Activated CD4-positive, alpha-beta T cell treated with anti-CD3 and anti-CD28 coated beads for 4 hours (primary cell): ENCODE data around the gene HRCT1.
"Not testable (repeated sequence)": the region's sequence is repeated elsewhere in the genome, so short reads cannot be mapped to it uniquely, and the experiment has no call there.

Experiments used
- DNase-seq, 2 donors: peaks; one replicate each; pipeline ENCODE4 v3.0.0-alpha.2; 2020

The HRCT1 gene

GRCh38 chr9:35897376-35898099 is 8.5 kb upstream of the HRCT1 start:
- DNase-seq: not testable (repeated sequence)

GRCh38 chr9:35898337-35898736 is 7.7 kb upstream of the HRCT1 start:
- DNase-seq: no peak

GRCh38 chr9:35899021-35899420 is 7.0 kb upstream of the HRCT1 start:
- DNase-seq: no peak

- peak; percentile 35 to 47 for DNase-seq
Observed at GRCh38 chr9:35903049-35903448, 3.0 kb upstream of the HRCT1 start.

- DNase-seq: no peak
Observed at GRCh38 chr9:35904338-35904737, 1.7 kb upstream of the HRCT1 start.

GRCh38 chr9:35905051-35905781 is 786 bp upstream of the HRCT1 start:
- DNase-seq: no peak

GRCh38 chr9:35906923-35907699 is 1.1 kb downstream of the HRCT1 start:
- no peak for DNase-seq

- DNase-seq: peak in 1 of 2 donors; percentile 11
Observed at GRCh38 chr9:35907711-35908503, 1.9 kb downstream of the HRCT1 start.

- DNase-seq: no peak
Observed at GRCh38 chr9:35908504-35909125, 2.6 kb downstream of the HRCT1 start.

GRCh38 chr9:35909274-35909673 is 3.3 kb downstream of the HRCT1 start, which contains the start of gene SPAAR:
SPAAR (plus strand) TSS chr9:35909490; CDS start chr9:35910464, 974 bp downstream.
- no peak for DNase-seq

- no peak for DNase-seq
Observed at GRCh38 chr9:35909687-35910612, 3.9 kb downstream of the HRCT1 start.

- peak; percentile 37 to 50 for DNase-seq
Observed at GRCh38 chr9:35910613-35911359, 4.8 kb downstream of the HRCT1 start.

GRCh38 chr9:35911690-35912089 is 5.7 kb downstream of the HRCT1 start:
- DNase-seq: no peak

- no peak for DNase-seq
Observed at GRCh38 chr9:35912791-35913400, 6.9 kb downstream of the HRCT1 start.

GRCh38 chr9:35913429-35913828 is 7.4 kb downstream of the HRCT1 start:
- DNase-seq: not testable (repeated sequence)

GRCh38 chr9:35914301-35914807 is 8.4 kb downstream of the HRCT1 start:
- DNase-seq: no peak

GRCh38 chr9:35915681-35916294 is 9.8 kb downstream of the HRCT1 start:
- DNase-seq: no peak

- no peak for DNase-seq
Observed at GRCh38 chr9:35917261-35917660, 11.3 kb downstream of the HRCT1 start.

GRCh38 chr9:35918780-35919179 is 12.8 kb downstream of the HRCT1 start:
- no peak for DNase-seq
